Fibroblast of gingiva (primary cell): ENCODE results near the gene USH2A.
A peak's percentile ranks its signal among the peaks of the same experiment; 100 is the strongest.

Experiments
- DNase-seq: peaks from one replicate; pipeline ENCODE4 v3.0.0-alpha.2; 2011; ENCODE audit warnings: low read depth

Gene USH2A

DNA sequence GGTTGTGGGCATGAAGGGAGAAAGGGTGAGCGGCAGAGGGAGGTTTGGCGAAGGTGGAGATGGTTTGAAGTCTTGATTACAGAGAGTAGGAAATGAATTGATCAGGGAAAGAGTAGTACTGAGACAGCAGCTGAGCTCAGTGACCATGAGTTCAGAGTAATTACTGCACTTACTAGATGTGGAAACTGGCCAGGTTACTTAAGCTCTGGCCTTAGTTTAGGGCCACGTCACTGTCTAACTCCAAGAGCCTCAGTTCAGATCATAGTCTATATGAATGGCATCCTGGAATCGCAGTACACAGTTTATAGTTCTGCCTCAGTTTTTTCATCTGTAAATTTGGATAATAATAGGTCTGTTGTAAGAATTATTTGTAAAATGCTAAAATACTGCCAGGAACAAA lies 778.1 kb downstream of the USH2A start:
- DNase-seq = no peak

- no peak for DNase-seq
Measured at GRCh38 chr1:215643592-215644321, 779.5 kb downstream of the USH2A start.

GRCh38 chr1:215640429-215641148 lies 782.7 kb downstream of the USH2A start:
- DNase-seq = no peak

DNA sequence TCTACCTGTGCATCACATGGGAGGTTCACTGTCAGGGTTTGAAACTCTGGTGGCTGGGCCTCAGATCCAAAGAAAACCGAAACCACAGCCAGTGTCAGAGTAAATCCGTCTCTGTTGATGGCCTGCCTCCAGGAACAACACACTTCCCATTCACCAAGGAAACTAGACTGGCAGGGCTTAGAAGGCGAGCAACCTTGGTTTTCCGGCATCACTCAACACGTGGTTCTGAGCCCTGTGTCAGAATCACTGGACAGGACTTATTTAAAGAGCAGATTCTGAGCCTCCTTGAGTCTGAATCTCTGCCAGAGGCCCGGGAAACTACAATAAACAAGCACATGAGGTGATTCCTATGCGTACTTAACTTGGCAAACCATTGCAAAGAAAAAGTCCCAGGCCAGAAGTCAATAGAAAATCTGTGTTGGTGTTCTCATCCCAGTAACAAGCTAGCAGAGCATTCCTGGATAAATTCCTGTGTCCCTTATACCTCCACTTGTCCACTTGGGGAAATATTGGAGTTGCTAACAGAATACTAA lies 786.1 kb downstream of the USH2A start:
- peak; percentile 89 for DNase-seq

DNA sequence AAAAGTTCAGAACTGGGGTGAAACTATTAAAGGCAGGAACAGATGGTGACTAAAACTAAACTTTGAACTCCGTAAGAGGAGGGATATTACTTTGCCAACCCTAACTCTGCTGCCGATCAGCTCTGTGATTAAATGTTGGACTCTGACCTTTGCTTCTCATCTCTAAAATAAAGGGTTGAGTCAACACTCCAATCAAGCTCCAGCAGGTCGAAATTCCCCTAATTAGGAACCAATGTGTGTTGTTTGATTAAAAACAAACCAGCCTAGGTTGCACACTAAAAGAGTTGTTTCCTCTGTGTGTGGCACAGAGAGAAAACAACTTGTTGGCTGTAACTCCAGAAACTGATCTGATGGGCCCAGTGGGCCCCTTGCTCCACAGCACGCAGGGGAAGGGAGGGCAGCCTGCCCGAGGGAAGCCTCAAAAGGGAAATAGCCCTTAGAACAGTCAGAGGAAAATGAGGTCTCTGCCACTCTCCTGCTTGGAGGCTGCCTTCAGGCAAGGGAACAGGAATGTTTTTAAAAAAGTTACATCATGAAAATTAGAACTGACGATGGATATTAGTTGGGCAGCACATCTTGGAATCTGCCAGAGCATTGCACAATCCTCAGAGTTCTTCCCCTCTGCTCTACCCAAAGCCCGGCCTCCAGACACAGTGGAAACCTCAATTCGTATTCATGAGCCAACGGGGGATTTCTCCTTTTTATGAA lies 786.8 kb downstream of the USH2A start:
- peak; percentile 93 for DNase-seq

- no peak for DNase-seq
Measured at GRCh38 chr1:215635827-215636226, 787.4 kb downstream of the USH2A start.

DNA sequence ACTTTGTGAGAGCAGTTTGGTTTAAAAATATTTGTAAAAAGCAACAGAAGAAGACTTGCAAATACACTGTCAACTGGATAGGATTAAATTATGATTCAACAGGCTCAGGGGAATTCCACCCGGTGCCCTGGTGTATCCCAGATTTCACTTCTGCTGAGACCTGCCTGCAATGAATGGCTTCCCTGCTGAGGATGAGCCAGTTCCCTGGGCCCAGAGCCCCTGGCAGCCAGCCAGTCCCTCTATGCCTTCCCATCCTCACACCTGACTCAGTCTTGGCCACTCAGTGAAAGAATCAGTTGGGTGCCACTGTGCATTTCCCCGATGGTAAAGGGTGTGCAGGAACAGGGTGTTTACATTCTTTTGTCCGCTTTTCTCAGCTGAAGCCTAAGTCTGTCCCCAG lies 791.8 kb downstream of the USH2A start:
- no peak for DNase-seq

- no peak for DNase-seq
Measured at GRCh38 chr1:215631040-215631439, 792.2 kb downstream of the USH2A start.

GRCh38 chr1:215625949-215626348 lies 797.3 kb downstream of the USH2A start:
- no peak for DNase-seq

DNA sequence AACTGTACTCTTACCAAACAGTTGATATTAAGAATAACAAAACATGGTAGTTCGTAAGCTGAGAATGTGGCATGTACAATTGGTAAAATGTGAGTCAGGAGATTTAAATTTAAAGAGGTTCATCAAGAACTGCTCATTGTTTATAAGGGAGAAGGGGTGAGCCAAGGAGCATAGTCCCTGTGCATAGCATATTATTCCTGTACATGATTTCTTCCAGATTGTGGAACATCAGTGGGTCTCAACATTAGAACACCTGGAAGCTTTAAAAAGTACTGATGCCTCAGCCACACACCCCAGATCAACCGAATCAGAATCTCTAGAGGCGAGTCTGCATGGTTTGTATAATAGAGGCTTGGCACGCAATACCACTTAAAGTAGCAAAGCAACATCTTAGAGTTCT lies 800.1 kb downstream of the USH2A start:
- DNase-seq = peak; percentile 9

DNA sequence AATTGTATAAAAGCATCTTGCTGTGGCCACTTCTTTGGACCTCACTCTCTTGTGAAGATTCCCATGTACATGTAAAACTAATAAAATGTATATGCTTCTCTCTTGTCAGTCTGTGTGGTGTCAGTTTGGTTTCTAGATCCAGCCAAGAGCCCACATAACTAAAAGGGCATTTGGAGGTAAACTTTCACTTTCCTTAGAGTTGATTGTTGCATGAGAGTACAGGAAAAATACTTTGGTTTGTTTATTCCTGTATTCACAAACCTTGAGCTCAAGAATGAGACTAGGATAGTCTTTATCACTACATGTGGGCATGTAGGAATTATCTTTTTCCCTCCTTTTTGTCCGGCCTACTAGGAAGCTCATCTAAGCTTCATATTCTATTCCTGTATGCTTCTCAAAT lies 805.3 kb downstream of the USH2A start:
- no peak for DNase-seq

DNA sequence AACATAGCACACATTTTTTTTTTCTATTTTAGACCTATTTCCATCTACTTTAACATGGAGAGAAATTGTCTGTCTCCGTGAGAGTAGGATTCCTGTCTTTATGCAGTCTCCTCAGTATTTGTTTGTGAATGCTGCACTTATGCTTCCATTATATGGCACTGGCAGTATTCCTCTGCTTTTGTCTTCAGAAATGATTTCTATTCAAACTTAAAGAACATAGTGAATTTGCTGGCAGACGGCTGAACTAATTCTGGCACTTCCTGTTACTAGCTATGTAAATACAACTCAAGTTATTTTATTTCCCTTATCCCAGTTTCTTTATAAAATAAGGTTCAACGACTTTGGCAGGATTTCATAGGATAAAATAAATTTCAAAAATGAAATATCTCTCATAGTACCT lies 810.9 kb downstream of the USH2A start:
- no peak for DNase-seq

- no peak for DNase-seq
Measured at GRCh38 chr1:215608646-215609045, 814.6 kb downstream of the USH2A start.

GRCh38 chr1:215607412-215607811 lies 815.8 kb downstream of the USH2A start:
- DNase-seq = no peak

DNA sequence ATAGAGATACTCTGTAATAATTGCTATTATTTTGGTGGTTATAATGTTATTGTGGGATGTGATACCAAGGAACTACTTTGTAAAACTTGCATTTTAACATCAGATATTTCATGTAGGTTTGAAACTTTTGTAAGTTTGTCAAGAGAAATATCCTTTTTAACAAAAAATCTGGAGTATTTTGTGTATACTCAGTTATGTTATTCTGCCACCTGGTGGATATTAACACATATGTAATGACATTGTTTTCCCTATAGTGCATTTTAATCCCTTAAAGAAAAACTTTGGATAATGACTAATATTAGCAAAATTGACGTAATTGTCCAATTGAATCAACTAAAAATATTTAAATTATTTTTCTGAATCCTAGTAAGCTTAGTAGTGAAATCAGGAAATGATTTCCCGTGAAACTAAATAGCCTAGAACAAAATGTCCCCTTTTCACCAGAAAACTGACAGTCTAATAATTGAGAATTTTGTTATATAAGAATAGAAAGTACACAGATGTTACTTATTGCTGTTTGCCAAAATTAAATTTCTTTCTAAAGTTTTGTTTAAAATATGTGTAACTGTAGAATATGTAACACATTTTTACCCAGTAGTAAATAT lies 816.6 kb downstream of the USH2A start:
- DNase-seq = no peak

DNA sequence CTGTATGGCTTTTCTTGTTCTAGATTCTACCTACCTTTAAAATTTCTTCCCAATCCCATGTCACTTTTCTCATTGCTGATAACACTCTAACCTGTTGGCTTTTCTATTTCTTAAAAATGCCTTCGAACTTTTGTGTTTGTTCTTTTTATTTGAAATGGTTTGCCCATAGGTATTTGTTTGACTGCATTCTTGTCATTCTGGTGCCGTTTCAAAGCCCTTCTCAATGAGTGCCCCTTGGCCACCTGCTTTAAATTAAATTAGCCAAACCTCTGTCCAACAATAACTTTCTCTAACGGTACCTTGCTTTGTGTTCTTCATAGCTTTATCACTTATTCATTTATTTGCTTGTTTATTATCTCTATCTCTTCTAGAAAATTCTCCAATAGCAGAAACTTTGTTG lies 817.2 kb downstream of the USH2A start:
- no peak for DNase-seq

GRCh38 chr1:215605011-215605621 lies 818.1 kb downstream of the USH2A start:
- DNase-seq = peak; percentile 69

- no peak for DNase-seq
Measured at GRCh38 chr1:215603319-215603718, 819.9 kb downstream of the USH2A start.

GRCh38 chr1:215601276-215601675 lies 822.0 kb downstream of the USH2A start:
- no peak for DNase-seq

DNA sequence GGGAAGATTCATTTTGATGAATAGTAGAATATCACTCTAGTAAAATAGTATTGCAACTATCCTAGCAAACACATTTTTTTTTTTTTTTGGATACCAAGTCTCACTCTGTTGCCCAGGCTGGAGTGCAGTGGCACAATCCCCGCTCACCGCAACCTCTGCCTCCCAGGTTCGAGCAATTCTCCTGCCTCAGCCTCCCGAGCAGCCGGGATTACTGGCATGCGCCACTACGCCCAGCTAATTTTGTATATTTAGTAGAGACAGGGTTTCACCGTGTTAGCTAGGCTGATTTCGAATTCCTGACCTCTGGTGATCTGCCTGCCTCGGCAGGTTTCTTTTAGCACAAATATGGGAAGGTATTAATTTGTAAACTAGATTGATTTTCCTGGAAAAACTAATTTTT lies 822.4 kb downstream of the USH2A start:
- no peak for DNase-seq

GRCh38 chr1:215600258-215600792 lies 822.9 kb downstream of the USH2A start:
- DNase-seq = no peak
